ENCODE data around the gene NEO1. TPM values are rescaled to one million over a fixed set of nuclear protein-coding genes. Genes with fewer than 3 reads are reported as not detected.
A peak's percentile ranks its signal among the peaks of the same experiment; 100 is the strongest.

Gene NEO1
- polyA plus RNA-seq, 6 donors from 2014 or later = 0.48 to 2.1 (median 0.85) TPM; not detected in 1

DNA sequence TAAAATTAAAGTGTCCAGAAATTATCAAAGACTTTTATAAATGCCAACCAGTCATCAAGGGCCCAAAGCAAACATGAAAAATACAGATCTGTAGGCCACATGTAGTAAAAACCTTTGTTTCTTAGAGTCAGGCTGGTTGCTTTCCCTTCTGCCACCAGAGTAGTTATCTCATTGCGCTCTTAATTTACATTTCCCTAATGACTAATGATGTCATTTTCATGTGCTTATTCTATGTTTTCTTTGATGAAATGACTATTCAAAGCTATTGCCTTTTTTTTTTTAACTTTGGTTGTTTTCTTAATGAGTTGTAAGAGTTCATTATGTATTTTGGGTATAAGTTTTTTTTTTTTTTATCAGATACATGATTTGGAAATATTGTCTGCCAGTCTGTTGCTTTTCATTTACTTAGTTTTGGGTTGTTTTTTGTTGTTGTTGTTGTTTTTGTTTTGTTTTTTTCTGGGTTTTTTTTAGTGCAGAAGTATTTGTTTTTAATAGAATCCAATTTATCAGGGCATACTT, 175.9 kb downstream of the NEO1 start:
- H3K36me3 Mint-ChIP-seq = no peaks in the 10 kb centered on the region
- no peak for ATAC-seq (ENCODE audit: low read depth in 2 of 2)
- no peak overlapping the region for H3K27ac Mint-ChIP-seq
- no peak overlapping the region for H3K4me3 Mint-ChIP-seq
- peaks cover 0 to 7% (median 3%) of the 10 kb centered on the region in 7 donors for H3K9me3 Mint-ChIP-seq
- H3K4me1 Mint-ChIP-seq = no peaks in the 10 kb centered on the region
- H3K27me3 Mint-ChIP-seq = peaks cover 0 to 30% (median 19%) of the 10 kb centered on the region in 3 donors
- DNase-seq = no peak

DNA sequence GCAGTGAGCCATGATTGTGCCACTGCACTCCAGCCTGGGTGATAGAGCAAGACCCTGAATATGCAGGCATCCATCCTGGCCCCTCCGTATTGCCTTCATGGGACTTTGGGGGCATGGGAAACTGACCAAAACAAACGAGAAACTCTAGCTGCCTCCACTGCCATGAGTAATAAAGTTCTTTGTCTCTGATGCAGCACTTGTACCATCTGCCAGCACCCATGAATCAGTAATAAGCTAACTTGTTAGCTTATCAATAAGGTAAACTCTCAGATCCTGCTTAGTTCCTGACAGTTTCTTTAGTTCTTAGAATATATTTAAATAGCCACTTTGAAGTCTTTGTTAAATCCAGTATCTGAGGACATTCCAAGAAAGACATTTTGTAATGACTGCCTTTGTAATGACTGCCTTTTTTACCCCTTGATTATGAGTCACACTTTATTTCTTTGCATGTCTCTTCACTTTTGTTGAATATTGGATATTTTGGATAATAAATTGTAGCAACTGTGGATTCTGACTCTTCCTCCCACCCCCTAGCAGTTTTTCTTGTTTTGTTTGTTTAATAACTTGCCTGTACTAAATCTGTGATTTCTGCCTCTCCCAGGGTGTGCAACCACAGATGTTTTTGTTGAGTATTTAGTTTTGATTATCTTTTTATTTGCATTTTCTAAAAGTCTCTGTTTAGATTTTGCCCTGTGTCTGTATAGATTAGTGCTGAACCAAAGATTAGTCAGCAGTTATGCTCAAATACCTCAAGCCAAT, 179.6 kb downstream of the NEO1 start:
- Mint-ChIP-seq H3K27me3 (peaks cover 14 to 29% (median 17%) of the 10 kb centered on the region in 3 donors), H3K9me3 (peaks cover 0 to 7% (median 0%) of the 10 kb centered on the region in 7 donors), H3K4me1 (no peaks in the 10 kb centered on the region), H3K27ac (no peak overlapping the region), H3K36me3 (no peaks in the 10 kb centered on the region), H3K4me3 (no peak overlapping the region)
- DNase-seq = no peak
- no peak for ATAC-seq (ENCODE audit: low read depth in 2 of 2)

DNA sequence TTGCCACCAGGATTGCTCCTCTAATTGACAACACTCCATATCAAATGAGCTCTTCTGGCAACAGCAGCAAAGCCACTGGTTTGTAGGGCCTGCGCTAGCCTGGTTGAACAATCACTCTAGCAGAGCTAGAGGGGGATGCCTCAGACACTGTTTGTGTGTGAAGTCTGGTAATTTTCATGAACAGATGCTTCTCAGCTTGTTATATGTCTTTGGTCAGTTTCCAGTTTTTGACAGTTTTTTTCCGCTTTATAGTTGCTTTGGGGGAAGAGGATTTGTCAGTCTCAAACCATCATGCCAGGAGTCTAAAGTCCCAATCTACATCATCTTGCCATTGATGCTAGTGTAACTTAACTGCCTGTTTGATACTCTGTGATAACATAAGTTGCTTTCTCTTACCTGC, 180.5 kb downstream of the NEO1 start:
- ATAC-seq (ENCODE audit: low read depth in 2 of 2) = no peak
- peaks cover 17 to 34% (median 21%) of the 10 kb centered on the region in 3 donors for H3K27me3 Mint-ChIP-seq
- peaks cover 0 to 7% (median 0%) of the 10 kb centered on the region in 7 donors for H3K9me3 Mint-ChIP-seq
- H3K36me3 Mint-ChIP-seq = no peaks in the 10 kb centered on the region
- no peak for DNase-seq
- H3K27ac Mint-ChIP-seq = no peak overlapping the region
- H3K4me3 Mint-ChIP-seq = no peak overlapping the region
- H3K4me1 Mint-ChIP-seq = no peaks in the 10 kb centered on the region

DNA sequence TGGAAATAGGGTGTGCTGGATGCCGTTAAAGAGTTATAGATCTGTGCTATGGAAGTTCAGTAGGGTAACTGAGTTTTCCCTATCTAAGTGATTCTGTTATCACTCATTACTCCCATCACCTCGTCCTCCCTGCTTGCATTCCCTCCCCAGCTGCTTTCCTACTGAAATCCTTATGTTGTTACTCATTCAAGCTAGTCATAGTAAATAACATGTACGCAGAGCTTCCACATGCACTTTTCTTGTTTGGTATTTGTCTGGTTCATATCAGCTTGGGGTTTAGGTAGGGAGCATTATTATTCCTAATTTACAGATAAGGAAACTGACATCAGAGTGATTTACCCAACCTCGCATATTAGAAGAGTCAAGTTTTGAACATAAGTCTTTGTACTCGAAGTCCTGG, 181.4 kb downstream of the NEO1 start:
- Mint-ChIP-seq H3K9me3 (peaks cover 0 to 7% (median 0%) of the 10 kb centered on the region in 7 donors), H3K36me3 (no peaks in the 10 kb centered on the region), H3K27ac (peak overlapping the region in 1 of 6 donors; percentile 1), H3K4me3 (no peak overlapping the region), H3K27me3 (peaks cover 17 to 34% (median 21%) of the 10 kb centered on the region in 3 donors), H3K4me1 (no peaks in the 10 kb centered on the region)
- no peak for DNase-seq
- ATAC-seq (ENCODE audit: low read depth in 2 of 2) = no peak

- no peak overlapping the region for H3K4me3 Mint-ChIP-seq
- ATAC-seq (ENCODE audit: low read depth in 2 of 2) (no peak), DNase-seq (no peak)
- H3K36me3 Mint-ChIP-seq = no peaks in the 10 kb centered on the region
- no peak overlapping the region for H3K27ac Mint-ChIP-seq
- no peaks in the 10 kb centered on the region for H3K4me1 Mint-ChIP-seq
- H3K9me3 Mint-ChIP-seq = no peaks in the 10 kb centered on the region
- H3K27me3 Mint-ChIP-seq = peaks cover 7 to 23% (median 21%) of the 10 kb centered on the region in 3 donors
These were observed 185.6 kb downstream of the NEO1 start for GRCh38 chr15:73237910-73238309.

DNA sequence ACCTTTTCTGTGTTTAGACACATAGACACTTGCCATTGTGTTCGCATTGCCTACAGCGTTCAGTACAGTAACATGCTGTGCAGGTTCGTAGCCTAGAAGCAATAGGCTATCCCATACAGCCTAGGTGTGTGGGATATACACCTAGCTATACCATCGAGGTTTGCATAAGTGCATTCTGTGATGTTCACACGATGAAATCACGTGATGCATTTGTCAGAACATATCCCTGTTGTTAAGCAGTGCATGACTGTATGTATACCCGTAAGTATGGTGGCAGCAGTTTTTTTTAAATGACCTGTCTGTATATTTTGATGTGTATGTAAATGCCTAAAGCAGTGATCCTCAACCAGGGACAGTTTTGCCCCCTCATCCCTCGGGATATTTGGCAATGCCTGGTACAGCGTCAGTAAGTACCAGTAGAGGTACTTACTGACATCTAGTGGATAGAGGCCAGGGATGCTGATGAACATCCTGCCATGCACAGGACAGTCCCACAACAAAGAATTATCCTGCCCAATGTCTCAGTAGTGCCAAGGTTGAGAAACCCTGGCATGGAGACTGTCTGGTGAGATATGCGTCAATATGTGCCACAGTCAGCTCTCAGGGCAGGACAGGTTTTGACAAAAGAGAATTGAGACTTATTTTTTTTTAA, 187.4 kb downstream of the NEO1 start:
- Mint-ChIP-seq H3K36me3 (no peaks in the 10 kb centered on the region), H3K9me3 (no peaks in the 10 kb centered on the region), H3K4me1 (no peaks in the 10 kb centered on the region), H3K27ac (no peak overlapping the region), H3K4me3 (no peak overlapping the region), H3K27me3 (peaks cover 7 to 13% (median 11%) of the 10 kb centered on the region in 3 donors)
- no peak for DNase-seq
- no peak for ATAC-seq (ENCODE audit: low read depth in 2 of 2)

- Mint-ChIP-seq H3K4me1 (no peaks in the 10 kb centered on the region), H3K4me3 (no peak overlapping the region), H3K27ac (no peak overlapping the region), H3K36me3 (no peaks in the 10 kb centered on the region), H3K27me3 (peaks cover 5 to 10% (median 10%) of the 10 kb centered on the region in 3 donors), H3K9me3 (no peaks in the 10 kb centered on the region)
- no peak for ATAC-seq (ENCODE audit: low read depth in 2 of 2)
- DNase-seq = peak; percentile 43
These were observed 188.7 kb downstream of the NEO1 start for GRCh38 chr15:73240866-73241499.

GRCh38 chr15:73244333-73244732, 192.1 kb downstream of the NEO1 start:
- Mint-ChIP-seq H3K36me3 (no peaks in the 10 kb centered on the region), H3K27me3 (peaks cover 0 to 9% (median 8%) of the 10 kb centered on the region in 3 donors), H3K4me3 (no peak overlapping the region), H3K9me3 (no peaks in the 10 kb centered on the region), H3K4me1 (no peaks in the 10 kb centered on the region), H3K27ac (no peak overlapping the region)
- ATAC-seq (ENCODE audit: low read depth in 2 of 2) = no peak
- DNase-seq = no peak

DNA sequence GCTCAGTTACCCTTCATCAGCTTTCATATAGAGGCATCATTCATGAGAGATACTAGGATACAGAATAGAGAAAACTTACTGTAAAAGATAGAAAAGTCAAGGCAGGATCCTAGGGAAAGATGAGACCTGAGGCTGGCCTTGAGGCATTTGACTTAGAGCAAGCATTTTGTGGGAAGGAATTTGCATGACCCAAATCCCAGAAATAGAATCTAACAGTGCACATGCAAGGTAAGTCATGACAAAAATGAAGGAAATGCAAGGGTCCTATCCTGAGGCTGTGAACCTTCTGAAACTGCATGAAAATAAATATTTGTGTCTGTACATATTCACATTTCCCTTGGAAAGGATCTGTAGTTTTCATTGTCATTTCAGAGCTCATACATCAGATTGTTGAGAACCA, 194.2 kb downstream of the NEO1 start:
- Mint-ChIP-seq H3K9me3 (no peaks in the 10 kb centered on the region), H3K36me3 (no peaks in the 10 kb centered on the region), H3K4me1 (no peaks in the 10 kb centered on the region), H3K27ac (no peak overlapping the region), H3K4me3 (no peak overlapping the region), H3K27me3 (peaks cover 0 to 9% (median 8%) of the 10 kb centered on the region in 3 donors)
- no peak for ATAC-seq (ENCODE audit: low read depth in 2 of 2)
- no peak for DNase-seq

DNA sequence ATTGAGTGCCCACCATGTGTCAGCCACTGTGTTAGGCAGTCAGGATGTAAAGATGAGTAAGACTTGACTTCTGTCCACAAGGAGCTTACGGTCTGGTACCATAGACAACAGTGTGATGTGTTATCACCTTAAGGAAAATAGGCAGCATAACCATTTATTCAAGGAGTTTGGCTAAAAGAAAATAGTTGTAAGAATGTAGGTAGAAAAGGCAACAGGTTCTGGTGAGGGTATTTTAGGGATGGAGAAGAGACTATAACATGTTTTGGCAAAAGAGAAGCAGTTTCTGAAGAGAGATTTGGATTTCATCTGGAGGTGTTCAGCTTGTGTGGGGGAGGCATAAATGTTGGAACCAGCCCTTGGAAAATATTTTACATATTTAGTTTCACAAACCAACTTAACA, 194.6 kb downstream of the NEO1 start:
- H3K27me3 Mint-ChIP-seq = peaks cover 0 to 13% (median 8%) of the 10 kb centered on the region in 3 donors
- H3K27ac Mint-ChIP-seq = no peak overlapping the region
- H3K36me3 Mint-ChIP-seq = no peaks in the 10 kb centered on the region
- no peaks in the 10 kb centered on the region for H3K9me3 Mint-ChIP-seq
- DNase-seq = no peak
- no peak overlapping the region for H3K4me3 Mint-ChIP-seq
- no peaks in the 10 kb centered on the region for H3K4me1 Mint-ChIP-seq
- ATAC-seq (ENCODE audit: low read depth in 2 of 2) = no peak

- H3K9me3 Mint-ChIP-seq = no peaks in the 10 kb centered on the region
- no peak overlapping the region for H3K27ac Mint-ChIP-seq
- no peak overlapping the region for H3K4me3 Mint-ChIP-seq
- H3K36me3 Mint-ChIP-seq = no peaks in the 10 kb centered on the region
- no peak for ATAC-seq (ENCODE audit: low read depth in 2 of 2)
- no peaks in the 10 kb centered on the region for H3K4me1 Mint-ChIP-seq
- peaks cover 0 to 15% (median 8%) of the 10 kb centered on the region in 3 donors for H3K27me3 Mint-ChIP-seq
- DNase-seq = no peak
These were observed 195.1 kb downstream of the NEO1 start for GRCh38 chr15:73247331-73247730.

- Mint-ChIP-seq H3K9me3 (no peaks in the 10 kb centered on the region), H3K4me3 (no peak overlapping the region), H3K27me3 (peaks cover 0 to 11% (median 8%) of the 10 kb centered on the region in 3 donors), H3K4me1 (no peaks in the 10 kb centered on the region), H3K36me3 (peaks cover 0 to 4% of the 10 kb centered on the region in 2 donors), H3K27ac (no peak overlapping the region)
- DNase-seq = no peak
- no peak for ATAC-seq (ENCODE audit: low read depth in 2 of 2)
These were observed 197.2 kb downstream of the NEO1 start for GRCh38 chr15:73249499-73249898.

GRCh38 chr15:73254598-73254997, 202.3 kb downstream of the NEO1 start:
- no peaks in the 10 kb centered on the region for H3K4me1 Mint-ChIP-seq
- H3K27ac Mint-ChIP-seq = no peak overlapping the region
- peaks cover 0 to 4% of the 10 kb centered on the region in 2 donors for H3K36me3 Mint-ChIP-seq
- H3K9me3 Mint-ChIP-seq = no peaks in the 10 kb centered on the region
- DNase-seq (no peak), ATAC-seq (ENCODE audit: low read depth in 2 of 2) (no peak)
- no peak overlapping the region for H3K4me3 Mint-ChIP-seq
- H3K27me3 Mint-ChIP-seq = peaks cover 0 to 5% (median 0%) of the 10 kb centered on the region in 3 donors
